Gastroesophageal sphincter (tissue), 3 donors: Measurements from ENCODE around the gene CDK10.

Experiments used
- POLR2A ChIP-seq, 2 donors: fragments of 450-650 bp; IDR thresholded peaks; one replicate each; pipeline ENCODE4 v1.6.1; 2017; ENCODE audit warnings: antibody characterized with exemption in 2 of 2, mild to moderate bottlenecking in 2 of 2, moderate library complexity in 1 of 2
- TF ChIP-seq, protein P1 (sequence below), 4 experiments: fragments of 200-600 bp in 2 of 4; fragments of 450-650 bp in 2 of 4; sonication (generic) in 1 of 4; IDR thresholded peaks; one replicate each; pipeline ENCODE4 v1.5.1; 2017 to 2019; ENCODE audit warnings: antibody characterized with exemption in 4 of 4, mild to moderate bottlenecking in 2 of 4, moderate library complexity in 2 of 4

DNA sequence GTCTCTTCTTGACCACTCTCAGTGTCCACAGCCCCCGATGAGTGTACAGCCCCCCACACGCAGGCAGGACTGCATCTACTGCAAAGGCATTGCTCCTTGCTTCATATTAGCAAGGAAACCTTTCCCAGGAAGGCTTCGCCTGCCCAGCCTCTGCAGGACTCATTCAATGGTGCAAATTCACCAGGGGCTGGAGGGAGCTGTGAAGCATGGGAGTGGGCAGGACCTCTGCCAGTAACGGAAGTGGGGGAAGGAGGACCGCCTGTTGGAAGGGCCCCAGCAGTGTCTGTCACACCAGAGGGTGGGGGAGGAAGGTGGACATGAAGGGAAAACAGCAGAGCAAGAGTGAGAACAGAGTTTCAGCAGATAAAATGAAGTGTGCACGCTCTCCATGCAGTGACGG, 26.3 kb upstream of the CDK10 start:
- TF ChIP-seq, protein P1, sequence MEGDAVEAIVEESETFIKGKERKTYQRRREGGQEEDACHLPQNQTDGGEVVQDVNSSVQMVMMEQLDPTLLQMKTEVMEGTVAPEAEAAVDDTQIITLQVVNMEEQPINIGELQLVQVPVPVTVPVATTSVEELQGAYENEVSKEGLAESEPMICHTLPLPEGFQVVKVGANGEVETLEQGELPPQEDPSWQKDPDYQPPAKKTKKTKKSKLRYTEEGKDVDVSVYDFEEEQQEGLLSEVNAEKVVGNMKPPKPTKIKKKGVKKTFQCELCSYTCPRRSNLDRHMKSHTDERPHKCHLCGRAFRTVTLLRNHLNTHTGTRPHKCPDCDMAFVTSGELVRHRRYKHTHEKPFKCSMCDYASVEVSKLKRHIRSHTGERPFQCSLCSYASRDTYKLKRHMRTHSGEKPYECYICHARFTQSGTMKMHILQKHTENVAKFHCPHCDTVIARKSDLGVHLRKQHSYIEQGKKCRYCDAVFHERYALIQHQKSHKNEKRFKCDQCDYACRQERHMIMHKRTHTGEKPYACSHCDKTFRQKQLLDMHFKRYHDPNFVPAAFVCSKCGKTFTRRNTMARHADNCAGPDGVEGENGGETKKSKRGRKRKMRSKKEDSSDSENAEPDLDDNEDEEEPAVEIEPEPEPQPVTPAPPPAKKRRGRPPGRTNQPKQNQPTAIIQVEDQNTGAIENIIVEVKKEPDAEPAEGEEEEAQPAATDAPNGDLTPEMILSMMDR (IDR thresholded peaks at IDR 0.05): no peak
- TF ChIP-seq POLR2A (IDR thresholded peaks at IDR 0.05): no peak
